Suppressor macrophage (primary cell): ENCODE data around the gene NRG3.

Experiments
- DNase-seq, 4 experiments: peaks; one replicate each; pipeline ENCODE4 v3.0.0-alpha.2; 2020 to 2022
- total RNA-seq, 17 experiments: gene quantifications; one replicate each; lab custom pipeline; 2026; ENCODE audit warnings: mixed read lengths in 6 of 17, inconsistent platforms in 3 of 17; lab: John Stamatoyannopoulos, UW

Gene NRG3
- total RNA-seq: 0 to 2.3 (median 0) reads per million in 17 experiments

- DNase-seq: no peak
Measured at GRCh38 chr10:81874875-81875466, at the start of gene NRG3. NRG3 (plus strand) TSS chr10:81875194.

- DNase-seq: no peak
Measured at GRCh38 chr10:81828251-81828650, 46.7 kb upstream of the NRG3 start.

- no peak for DNase-seq
Measured at GRCh38 chr10:81831060-81831459, 43.9 kb upstream of the NRG3 start.

- DNase-seq: no peak
Measured at GRCh38 chr10:81838950-81839349, 36.0 kb upstream of the NRG3 start.

DNA sequence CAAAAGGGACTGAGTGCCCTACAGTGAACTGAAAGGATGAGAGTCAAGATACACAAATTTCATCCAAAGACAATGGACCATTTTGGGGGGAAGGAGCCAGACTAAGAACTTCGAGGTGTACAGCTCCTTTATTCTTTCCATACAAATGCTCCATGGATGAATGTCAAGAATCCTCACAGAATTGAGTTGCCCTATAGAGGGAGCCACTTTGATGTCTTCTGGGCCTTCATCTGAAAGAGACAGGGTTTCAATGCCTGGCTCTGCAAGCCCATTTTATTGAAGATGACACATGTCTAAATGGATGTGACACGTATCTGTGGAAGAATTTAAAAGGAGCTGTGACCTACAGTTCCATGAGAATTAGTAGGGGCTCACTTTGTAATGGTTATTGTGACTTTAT, 32.0 kb upstream of the NRG3 start:
- DNase-seq: no peak

GRCh38 chr10:81847675-81848074, 27.3 kb upstream of the NRG3 start:
- no peak for DNase-seq

GRCh38 chr10:81848514-81848913, 26.5 kb upstream of the NRG3 start:
- DNase-seq: no peak

DNA sequence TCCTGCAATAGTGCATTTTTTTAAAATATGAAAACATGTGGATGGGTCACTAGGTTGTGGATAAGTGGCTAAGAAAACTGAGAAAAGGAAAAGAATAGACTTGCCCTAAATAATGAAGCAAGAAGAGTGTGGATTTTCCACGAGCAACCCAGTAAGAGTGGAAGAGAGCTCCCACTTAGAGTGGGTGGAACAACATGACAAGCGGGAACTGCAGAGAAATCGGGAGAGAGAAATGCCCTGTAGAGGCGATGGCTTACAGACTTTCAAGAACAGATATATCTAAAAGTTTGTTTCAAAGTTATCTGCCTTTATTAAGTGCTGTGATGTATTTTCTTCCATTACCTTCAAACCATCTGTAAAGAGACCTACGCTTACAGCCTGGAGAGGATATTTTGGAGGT, 26.1 kb upstream of the NRG3 start:
- DNase-seq: no peak

GRCh38 chr10:81862596-81862995, 12.4 kb upstream of the NRG3 start:
- no peak for DNase-seq

DNA sequence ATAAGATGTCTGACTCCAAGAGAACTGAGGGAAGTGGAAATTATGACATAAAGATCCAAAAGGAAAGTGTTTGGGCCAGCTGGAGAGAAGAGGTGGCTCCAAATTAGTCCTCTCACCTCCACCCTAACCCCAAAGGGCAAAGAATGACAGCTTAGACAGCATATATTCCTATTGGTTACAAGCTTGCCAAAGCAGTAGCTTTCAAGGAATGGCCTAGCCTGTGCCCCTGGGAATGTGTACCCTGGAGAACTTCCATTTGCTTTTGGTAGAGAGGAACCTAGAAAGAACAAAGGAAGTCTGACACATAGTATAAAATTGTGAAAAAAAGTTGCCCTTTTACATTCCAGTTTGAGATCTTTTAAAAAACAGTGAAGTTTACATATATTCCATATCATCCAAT, 11.2 kb upstream of the NRG3 start:
- no peak for DNase-seq

GRCh38 chr10:81865581-81865980, 9.4 kb upstream of the NRG3 start:
- no peak for DNase-seq

DNA sequence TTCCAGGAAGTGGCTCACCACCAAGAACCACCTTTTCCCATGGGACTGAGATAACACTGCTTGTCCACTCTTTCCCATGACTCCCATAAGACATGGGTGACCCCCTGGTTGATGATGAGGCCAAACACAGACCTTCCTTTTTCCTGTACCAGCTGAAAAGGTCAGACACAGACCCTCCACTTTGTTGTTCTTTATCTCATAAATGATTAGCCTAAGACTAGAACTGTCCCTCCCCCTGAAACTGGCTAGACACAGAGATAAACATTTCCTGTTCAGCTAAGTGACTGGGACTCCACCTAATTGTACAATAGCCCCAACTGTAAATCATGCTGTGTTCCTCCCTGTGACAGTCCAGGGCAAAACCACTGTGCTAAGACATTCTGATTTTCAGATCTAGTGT, 8.2 kb upstream of the NRG3 start:
- DNase-seq: no peak

DNA sequence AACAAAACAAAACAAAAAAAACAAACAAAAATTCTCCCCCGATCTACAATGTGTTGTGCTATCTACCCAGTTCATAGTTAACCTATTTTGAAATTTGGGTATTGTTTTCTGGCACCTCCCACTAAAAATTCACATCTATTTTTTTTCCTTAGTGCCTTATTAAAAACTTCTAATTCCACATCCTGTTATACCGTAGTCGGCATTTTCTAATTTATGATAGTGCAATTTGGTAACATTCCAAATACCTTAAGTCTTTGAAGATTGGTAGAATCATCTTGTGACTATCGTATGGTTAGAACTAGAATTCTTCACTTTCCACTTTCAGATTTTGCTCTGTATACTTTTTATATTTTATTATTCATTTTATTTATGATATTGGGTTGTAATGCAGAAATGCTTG, 4.5 kb upstream of the NRG3 start:
- no peak for DNase-seq

GRCh38 chr10:81871558-81871957, 3.4 kb upstream of the NRG3 start:
- DNase-seq: no peak

DNA sequence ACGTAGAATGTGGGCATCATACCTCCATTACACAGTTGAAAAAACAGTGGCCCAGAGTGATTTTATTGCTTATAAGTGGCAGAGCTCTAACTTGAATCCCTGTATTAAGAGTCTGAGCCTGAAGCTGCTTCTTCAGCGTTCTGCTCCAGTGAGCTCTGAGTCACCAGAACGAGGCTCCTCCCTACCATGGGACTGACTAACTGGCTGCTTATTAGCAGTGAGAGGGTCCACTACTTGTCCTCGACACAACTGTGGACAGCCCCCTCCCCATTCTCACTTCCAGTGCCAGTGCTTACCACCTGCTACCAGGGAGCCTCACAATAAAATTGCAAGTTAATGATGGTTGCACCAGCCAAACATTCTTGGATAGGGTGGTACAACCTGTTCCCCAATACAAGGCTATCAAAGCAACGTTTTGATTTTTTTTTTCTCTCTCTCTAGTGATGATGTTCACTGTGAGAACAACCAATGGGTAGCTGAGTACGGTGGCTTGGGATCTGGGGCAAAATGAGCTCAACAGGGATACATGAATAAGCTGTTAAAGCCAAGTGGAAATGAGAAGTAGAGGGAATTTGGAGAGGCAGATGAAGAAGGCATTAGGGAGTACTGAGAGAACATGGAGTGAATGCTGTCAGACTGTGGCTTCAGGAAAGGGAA, 2.7 kb upstream of the NRG3 start:
- DNase-seq: no peak

DNA sequence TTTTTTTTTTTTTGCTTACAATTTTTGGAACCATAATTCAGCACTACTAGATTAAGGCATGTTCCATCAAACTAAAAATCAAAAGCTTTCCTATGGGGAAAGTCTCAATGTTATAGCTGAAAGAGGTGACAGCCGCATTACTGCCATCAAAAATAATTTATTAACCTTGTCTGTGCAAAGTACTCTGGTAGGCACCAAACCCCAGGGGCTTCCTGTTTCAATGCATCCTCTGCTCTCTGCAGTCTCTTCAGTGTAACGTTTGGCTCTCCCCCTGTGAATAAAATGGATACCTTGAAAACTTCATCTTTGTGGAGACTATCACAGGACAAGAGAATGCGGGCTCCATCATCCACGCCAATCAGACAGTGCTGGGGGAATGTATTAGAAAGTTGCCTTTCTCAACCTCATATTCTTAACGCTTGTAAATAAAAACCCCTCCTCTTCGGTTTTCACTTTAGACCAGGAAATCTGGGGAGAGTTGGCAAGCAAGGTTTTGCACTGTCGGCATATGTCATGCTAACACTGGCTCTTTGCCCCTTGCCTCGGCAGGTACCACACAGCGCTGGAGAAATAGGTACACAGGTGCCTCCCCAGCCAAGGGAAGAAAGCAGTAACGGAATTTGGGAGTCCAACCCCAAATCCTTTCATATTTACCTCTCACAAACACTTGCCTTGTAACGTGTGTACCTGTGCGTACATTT, 1.6 kb upstream of the NRG3 start:
- DNase-seq: no peak

GRCh38 chr10:81873932-81874816, 820 bp upstream of the NRG3 start:
- no peak for DNase-seq

GRCh38 chr10:81875467-81876252, 666 bp downstream of the NRG3 start:
- DNase-seq: no peak

DNA sequence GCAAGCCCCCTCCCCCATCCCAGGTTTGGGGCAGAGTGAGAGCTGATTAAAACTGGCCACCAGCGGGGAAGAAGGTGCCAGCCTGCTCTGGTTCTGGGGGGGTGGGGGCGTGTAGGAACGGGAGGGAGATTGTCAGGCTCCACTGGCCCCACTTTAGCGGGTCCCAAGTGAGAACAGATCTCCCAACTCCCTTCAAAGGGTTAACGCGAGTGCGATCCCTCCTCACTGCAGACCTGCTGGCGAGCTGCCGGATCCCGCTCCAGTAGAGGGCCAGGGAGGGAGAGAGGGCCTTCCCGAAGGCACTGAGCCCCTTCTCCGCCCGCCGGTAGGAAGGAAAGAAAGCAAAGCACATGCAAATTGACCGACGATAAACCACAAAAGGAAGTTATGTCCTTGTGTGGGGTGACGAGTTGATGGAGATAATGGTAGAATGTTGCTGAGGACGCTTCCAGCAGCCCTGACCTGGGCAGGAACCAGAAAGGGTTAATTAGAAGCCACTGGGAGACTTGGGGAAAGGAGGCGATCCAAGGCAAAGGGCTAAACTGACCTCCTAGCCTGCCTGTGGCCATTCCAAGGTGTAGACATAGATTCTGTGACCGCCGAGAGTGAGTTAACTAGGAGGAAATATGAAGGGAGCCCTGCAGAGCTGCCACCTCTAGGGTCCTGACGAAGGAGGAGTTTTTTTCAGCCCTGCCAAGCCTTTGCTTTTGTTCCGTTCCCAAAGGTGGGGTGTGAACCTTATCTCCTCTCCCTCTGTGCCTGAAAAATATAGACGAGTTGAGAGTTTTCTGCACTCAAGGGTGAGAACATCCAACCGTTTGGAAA, 1.5 kb downstream of the NRG3 start:
- DNase-seq: no peak

- no peak for DNase-seq
Measured at GRCh38 chr10:81877596-81877995, 2.6 kb downstream of the NRG3 start.

- DNase-seq: no peak
Measured at GRCh38 chr10:81882011-81882410, 7.0 kb downstream of the NRG3 start.
